Measurements from ENCODE around the gene COA1.
"Not testable (repeated sequence)": the region's sequence is repeated elsewhere in the genome, so short reads cannot be mapped to it uniquely, and the experiment has no call there.

COA1 gene

DNA sequence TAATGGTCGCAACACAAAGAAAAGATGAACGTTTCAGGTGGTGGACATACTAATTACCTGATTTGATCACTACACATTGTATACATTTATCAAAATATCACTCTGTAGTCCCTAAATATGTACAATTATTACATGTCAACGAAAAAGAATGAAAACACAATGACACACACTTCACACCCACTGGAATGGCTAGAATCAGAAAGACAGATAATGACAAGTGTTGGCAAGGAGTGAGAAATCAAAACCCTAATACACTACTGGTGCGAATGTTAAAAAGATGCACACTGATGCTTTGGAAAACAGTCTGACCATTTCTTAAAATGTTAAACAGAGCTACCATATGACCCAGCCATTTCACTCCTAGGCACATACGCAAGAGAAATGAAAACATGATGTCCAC lies 2.3 kb downstream of the COA1 start:
- no peak for DNase-seq (ENCODE audit: low read depth in 2 of 2)

DNA sequence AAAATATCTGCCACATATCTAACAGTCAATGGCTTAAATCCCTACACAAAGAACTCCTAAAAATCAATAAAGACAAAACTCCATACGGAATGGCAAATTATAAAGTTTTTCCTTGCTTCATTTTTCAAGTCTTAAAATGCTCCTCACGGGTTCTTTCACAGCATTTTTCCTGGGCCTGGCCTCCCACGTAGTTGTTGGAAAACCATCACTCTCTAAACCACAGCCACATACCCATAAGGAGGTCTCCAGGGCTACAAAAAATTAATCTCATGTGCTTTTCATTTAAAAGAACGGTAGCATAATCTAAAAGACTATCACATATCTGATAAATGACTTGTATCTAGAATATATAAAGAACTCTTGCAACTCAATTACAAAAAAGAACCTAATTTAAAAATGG lies 2.9 kb downstream of the COA1 start:
- no peak for DNase-seq (ENCODE audit: low read depth in 2 of 2)

DNA sequence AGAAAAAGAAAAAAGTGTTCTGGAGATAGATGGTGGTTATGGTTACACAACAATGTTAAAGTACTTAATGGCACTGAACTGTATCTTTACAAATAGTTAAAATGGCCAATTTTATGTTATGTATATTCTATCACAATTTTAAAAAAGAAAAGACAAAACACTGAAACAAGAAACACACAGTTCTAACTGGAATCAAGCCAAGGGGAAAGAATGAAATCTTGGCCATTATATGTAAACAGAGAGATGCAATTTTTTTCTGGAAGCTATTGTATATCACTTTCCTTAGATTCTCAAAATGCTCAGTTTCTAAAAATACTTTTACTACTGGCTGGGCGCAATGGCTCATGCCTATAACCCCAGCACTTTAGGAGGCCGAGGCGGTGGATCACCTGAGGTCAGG lies 4.1 kb downstream of the COA1 start:
- DNase-seq (ENCODE audit: low read depth in 2 of 2), result no peak

DNA sequence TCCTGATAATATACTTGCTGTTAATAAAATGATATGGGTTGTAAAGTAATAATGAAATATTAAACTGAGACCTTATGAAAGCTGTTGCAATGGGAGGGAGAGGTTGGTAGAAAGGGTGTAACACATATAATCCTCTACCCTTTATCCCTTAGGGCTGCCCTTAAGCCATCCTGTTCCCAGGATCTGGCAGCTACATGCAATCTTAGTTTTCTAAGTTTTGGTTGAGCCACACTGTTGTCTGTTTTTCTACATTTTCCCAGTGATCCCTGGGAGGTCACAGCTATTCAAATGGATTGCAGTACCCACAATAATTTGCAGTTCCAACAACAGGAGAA lies 6.3 kb downstream of the COA1 start:
- no peak for DNase-seq (ENCODE audit: low read depth in 2 of 2)

DNA sequence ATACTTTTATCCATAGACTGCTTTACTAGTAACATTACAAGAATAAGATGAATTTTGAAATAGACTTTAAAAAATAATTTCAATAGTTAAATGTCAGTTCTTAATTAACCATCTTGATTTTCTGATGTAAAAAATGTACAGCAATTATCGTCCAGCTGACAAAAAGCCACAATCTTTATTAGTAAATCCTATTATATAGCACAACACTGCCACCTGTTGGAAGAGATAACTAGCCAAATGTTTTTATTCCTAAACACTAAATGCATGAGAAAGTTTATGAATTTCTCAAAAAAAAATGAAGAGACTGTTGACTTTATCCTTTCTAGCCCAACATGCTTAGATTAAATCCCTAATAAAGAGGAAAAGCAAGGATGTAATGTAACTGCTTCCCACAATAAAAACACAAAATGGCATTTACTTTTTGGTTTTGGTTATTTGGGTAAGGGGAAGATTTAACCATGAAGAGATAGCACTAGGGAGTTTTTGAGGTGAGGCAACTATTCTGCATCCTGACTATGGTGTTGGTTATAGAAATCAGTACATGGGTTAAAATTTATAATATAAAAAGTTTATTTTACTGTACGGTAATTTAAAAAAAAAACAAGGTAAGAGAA lies 8.0 kb downstream of the COA1 start:
- no peak for DNase-seq (ENCODE audit: low read depth in 2 of 2)

DNA sequence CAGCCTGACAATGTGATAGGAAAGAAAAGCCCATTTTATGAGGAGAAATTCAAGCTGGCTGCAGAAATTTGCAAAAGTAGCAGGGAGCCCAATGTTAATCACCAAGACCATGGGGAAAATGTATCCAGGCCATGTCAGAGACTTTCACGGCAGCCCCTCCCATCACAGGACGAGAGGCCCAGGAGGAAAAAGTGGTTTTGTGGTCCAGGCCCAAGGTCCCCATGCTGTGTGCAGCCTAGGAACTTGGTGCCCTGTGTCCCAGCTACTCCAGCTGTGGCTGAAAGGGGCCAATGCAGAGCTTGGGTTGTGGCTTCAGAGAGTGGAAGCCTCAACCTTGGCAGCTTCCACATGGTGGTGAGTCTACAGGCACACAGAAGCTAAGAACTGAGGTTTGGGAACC lies 12.7 kb downstream of the COA1 start:
- DNase-seq (ENCODE audit: low read depth in 2 of 2), result no peak

DNA sequence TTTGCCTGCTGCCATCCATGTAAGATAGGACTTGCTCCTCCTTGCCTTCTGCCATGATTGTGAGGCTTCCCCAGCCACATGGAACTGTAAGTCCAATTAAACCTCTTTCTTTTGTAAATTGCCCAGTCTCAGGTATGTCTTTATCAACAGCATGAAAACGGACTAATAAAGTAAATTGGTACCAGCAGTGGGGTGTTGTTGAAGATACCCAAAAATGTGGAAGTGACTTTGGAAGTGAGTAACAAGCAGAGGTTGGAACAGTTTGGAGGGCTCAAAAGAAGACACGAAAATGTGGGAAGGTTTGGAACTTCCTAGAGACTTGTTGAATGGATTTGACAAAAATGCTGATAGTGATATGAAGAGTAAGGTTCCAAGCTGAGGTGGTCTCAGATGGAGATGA lies 13.4 kb downstream of the COA1 start:
- DNase-seq (ENCODE audit: low read depth in 2 of 2), result not testable (repeated sequence)

DNA sequence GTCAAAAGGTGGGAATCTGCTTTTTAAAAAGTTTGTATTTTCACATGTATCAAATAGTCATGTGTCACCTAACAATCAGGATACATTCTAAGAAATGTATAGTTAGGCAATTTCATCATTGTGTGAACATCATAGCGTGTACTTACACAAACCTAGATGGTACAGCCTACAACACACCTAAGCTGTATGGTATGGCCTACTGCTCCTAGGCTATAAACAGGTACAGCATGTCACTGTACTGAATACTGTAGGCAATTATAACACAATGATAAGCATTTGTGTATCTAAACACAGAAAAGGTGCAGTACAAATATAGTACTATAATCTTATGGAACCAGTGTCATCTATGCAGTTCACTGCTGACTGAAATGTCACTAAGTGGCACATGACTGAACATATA lies 17.8 kb downstream of the COA1 start:
- DNase-seq (ENCODE audit: low read depth in 2 of 2), result no peak

DNA sequence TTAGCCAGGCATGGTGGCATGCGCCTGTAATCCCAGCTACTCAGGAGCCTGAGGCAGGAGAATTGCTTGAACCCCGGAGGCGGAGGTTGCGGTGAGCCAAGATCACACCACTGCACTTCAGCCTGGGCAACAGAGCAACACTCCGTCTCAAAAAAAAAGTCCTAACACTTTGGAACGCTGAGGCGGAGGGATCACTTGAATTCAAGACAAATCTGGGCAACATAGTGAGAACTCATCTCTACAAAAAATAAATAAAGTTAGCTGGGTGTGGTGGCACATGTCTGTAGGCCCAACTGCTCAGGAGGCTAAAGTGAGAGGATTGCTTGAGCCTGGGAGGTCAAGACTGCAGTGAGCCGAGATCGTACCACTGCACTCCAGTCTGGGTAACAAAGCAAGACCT lies 21.3 kb downstream of the COA1 start:
- DNase-seq (ENCODE audit: low read depth in 2 of 2), result not testable (repeated sequence)

DNA sequence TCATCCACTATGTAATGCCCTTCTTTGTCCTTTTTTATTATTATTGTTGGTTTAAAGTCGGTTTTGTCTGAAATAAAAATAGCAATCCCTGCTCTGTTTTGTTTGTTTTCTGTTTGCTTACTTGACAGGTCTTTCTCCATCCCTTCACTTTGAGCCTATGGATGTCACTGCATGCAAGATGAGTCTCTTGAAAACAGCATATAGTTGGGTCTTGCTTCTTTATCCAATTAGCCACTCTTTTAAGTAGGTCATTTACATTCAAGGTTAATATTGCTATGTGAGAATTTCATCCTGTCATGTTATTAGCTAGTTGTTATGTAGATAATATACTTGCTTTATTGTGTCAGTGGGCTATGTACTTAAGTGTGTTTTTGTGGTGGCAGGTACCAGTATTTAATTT lies 25.8 kb downstream of the COA1 start:
- no peak for DNase-seq (ENCODE audit: low read depth in 2 of 2)

DNA sequence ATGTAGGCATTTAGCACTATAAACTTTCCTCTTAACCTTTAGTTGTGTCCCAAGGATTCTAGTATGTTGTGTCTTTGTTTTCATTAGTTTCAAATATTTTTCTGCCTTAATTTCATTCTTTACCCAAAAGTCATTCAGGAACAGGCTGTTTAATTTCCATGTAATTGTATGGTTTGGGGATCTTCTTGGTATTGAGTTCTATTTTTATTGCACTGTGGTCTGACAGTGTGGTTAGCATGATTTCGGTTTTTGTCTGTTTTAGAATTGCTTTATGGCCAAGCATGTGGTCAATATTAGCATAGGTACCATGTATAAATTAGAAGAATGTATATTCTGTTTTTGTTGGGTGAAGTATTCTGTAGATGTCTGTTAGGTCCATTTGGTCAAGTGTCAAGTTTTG lies 26.3 kb downstream of the COA1 start:
- no peak for DNase-seq (ENCODE audit: low read depth in 2 of 2)

DNA sequence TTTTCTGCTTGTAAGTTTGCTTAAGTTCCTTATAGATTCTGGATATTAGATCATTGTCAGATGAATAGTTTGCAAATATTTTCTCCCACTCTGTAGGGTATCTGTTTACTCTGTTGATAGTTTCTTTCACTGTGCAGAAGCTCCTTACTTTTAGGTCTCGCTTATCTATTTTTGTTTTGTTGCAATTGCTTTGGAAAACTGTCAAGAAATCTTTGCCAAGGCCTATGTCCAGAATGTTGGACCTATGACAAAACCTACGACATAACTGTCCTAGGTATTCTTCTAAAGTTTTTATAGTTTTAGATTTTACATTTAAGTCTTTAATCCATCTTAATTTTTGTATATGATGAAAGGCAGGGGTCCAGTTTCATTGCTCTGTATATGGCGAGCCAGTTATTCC lies 27.4 kb downstream of the COA1 start:
- DNase-seq (ENCODE audit: low read depth in 2 of 2), result no peak

DNA sequence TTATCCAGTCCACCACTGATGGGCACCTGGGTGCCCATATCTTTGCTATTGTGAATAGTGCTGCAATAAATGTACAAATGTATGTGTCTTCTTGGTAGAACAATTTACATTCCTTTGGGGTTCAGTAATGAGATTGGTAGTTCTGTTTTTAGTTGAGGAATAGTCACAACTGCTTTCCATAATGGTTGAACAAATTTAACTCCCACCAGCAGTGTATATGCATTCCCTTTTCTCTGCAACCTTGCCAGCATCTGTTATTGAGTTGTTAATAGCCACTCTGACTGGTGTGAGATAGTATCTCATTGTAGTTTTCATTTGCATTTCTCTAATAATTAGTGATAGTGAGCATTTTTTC lies 27.8 kb downstream of the COA1 start:
- DNase-seq (ENCODE audit: low read depth in 2 of 2), result no peak

DNA sequence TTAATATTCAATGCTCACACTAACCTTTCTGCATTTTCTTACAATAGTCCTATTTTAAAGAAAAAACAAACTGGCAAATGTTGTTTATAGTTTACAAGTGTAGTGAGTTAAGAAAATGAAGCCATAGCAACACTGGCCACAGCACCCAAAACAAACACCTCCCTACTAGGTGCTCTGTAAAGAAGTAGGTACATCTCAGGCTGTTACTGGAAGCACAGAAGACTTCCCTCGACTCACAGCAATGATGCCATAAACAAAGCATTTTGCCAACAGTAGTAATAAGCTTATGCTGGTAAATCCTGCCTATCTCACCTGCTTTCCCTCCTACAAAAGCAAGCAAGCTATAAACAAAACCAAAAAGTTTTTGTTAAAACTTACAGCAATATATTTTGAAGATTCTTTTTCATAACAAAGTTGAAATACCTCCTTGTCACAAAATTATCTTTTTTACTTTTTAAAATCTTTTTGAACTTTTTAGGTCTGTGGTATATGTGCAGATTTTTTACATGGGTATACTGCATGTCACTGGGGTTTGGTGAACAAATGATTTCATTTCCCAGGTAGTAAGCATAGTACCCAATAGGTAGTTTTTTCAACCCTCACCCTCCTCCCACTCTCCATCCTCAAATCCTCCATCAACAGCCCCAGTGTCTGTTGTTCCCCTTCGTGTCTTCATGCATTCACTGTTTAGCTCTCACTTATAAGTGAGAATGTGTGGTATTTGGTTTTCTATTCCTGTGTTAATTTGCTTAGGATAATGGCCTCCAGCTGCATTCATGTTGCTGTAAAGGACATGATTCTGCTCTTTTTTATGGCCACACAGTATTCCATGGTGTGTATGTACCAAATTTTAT lies 28.4 kb downstream of the COA1 start:
- no peak for DNase-seq (ENCODE audit: low read depth in 2 of 2)

DNA sequence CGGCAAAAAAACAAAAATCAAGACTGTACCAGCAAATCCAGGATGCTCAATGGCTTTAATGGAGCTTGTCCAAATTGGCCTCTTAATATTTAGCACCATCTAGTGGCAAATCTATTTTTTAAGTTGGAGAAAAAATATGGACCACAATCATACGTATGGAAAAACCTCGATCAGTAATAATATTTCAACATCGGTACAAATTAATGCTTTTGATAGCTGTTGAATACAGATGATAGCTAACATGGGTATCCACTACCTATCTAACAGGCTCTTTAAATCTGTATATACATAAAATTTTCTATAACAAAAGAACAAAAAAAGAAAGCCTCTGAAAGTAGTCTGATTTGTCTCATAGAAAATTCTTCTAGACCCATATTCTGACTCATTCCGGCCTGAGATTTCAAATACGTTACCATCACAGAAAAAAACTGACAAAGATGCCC lies 29.2 kb downstream of the COA1 start:
- no peak for DNase-seq (ENCODE audit: low read depth in 2 of 2)

DNA sequence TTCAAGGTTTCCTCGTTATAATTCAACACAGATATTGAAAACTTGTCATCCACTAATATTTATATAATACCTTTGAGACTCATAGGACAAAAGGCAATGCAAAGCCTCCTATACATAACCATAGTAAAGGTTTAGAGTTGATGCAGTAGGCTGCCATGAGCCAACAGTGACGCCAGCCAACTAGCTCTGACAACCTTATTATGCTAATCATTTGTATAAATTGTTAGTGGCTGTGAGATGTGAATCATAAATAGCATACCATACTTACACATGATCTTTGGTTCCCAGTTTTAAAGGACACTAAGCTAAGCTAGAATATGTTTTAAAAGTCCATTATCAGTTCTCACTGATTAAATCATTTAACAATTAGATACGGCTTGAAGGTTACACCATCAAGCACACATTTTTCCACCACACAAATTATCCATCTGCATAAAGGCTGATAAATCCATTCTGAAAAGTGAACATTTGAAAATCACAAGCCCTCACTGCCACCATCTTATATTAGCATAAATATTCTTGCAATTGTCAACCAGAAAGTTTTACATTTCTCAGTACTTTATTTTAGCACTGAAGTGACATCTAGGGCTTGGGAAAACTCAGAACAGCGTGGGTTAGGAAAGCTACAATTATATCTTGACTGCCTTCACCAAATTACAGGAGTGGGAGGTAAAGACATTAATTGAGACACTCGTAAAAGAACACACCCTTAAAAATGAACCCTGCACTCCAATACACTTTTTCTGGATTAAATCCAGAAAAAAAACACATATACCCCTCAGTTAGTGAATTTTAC lies 30.7 kb downstream of the COA1 start:
- DNase-seq (ENCODE audit: low read depth in 2 of 2), result no peak

DNA sequence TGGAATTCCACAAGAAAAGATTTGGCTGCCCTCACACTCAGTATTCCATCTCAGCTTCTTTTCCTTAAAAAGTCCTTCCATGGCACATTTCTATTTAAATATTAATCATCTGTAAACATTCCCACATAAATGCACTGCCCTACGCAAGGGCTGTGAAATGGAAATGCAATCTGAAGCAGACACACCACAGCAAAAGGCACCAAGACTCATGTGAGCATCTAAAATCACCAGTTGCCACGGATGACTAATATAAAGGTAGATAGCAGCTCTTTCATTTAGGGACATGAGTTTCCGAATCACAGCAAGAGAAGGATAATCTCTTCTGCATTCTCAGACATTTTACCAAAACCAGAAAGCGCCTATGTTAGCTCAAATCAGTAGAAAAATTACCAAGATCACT lies 31.6 kb downstream of the COA1 start:
- DNase-seq (ENCODE audit: low read depth in 2 of 2), result no peak

DNA sequence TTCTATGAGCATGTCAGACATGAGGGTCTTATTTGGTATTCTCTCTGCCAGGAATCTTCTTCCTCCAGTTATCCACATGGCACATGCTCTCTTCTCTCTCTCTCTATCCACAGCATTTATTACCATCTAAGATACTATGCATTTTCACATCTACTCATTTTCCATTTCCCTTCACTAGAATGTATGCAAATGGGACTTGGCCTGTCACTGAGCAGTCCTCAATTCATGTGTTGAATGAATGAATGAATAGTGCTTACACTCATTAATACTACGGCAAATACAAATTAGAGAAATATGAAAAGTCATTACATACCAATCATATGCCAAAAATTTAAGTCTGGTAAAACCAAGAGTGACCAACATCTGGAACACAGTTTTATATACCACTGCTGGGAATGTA lies 34.0 kb downstream of the COA1 start:
- DNase-seq (ENCODE audit: low read depth in 2 of 2), result no peak

DNA sequence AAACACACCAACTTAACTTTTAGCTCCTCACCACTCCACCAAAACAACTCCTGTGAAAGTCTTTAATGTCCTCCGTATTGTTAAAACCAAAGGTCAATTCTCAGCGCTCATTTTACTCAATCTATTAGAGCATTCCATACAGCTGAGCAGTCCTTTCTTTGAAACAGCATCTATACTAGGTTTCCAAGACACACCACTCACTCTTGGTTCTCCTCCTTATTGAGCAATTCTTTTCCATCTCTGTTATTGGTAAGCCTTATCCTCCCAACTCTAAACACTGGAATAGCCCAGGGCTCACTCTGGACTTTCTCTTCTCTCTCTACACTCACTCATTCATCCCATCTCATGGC lies 34.9 kb downstream of the COA1 start:
- no peak for DNase-seq (ENCODE audit: low read depth in 2 of 2)

DNA sequence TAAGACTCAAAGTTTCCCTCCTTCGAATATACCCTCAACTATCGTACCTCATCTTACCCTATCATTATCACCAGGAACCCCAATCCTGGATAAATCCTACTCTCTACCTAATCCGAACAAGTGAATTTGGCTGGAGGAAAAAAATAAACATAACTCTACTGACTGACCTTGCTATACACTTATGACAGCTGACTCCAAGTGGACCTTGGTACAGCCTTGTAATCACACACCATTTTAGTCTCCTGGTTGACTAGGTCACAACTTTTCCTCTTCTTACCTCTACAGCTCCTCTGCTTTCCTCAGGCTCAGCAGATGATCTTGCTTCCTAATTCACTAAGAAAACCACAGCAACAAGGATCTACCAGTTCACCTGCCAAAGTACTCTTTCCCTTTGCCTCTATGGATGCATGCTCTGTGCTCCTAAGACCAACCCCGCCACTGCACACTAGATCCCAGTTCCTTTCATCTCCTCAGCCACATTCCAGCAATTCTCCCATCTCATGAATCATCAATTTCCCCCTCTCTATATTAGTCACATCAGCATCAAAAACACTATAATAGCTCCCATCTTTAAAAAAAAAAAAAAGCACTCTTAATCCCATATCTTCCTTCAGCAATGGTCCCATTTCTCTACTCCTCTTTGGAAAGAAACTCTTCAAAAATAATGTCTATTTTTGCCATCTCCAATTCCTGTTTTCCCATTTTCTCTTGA lies 35.5 kb downstream of the COA1 start:
- no peak for DNase-seq (ENCODE audit: low read depth in 2 of 2)

DNA sequence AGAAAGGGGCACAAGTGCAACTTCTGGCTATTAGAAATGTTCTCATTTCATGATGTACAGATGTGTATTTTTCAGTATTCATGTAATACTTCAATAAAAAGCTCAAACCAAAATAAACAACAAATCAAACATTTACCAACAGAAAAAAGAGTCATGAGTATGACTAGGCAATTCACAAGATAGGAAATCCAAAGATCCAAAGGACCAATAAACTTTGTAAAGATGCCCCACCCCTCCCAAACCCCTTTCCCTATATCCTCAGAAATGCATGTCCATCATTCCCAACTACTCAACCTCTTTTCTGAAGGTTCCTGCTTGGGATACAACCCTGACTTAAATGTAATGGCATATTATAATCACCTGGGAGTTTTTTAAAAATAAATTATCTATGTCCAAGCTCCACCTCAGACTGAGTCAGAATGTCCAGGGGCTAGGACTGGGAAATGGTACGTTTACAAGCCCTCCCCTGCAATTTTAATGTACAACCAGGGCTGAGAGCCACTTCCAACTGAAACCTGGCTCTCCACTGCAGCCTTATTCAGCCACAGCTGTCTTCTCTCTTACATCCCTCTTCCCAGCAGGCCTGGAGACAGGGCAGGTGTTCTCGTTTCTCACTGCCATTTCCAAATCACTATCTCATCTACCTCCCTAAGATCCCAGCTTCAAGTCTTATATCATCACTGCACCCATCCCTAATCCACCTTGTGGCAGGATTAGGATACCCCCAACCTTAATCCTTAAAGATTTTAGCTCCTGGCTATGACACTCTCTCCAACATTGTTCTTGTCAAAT lies 36.5 kb downstream of the COA1 start:
- DNase-seq (ENCODE audit: low read depth in 2 of 2), result no peak

DNA sequence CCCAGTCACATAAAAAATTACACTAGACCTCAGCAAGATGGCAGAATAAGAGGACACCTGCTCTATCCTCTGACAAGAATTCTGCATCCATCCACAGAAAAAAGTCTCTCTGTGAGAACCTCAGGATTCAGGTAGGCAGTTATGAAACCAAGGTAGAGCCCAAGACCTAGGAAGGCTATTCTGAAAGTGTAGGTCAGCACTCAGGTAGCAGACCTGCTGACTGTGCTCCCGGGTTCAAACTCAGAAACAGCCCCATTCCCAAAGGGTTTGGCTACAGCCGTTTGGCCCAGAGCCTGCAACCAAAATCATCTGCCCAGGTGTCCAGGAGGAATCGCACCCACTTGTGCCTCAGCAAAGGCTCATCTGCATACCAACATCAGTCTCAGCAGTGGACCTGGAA lies 37.7 kb downstream of the COA1 start:
- no peak for DNase-seq (ENCODE audit: low read depth in 2 of 2)
